Measurements from ENCODE around the gene EPHA3.

The EPHA3 gene

DNA sequence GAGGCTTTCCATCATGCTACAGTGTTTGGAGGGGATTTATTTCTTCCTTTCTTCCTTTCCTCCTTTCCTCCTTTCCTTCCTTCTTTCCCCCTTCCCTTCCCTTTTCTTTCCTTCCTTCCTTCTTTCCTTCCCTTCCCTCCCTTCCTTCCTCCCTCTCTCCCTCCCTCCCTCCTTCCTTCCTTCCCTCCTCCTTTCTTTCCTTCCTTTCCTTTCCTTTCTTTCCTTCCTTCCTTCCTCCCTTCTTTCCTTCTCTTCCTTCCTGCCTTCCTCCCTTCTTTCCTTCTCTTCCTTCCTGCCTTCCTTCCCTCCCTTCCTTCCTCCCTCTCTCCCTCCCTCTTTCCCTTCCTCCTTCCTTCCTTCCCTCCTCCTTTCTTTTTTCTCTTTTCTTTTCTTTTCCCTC lies 127.2 kb downstream of the EPHA3 start:
- DNase-seq: no peak

DNA sequence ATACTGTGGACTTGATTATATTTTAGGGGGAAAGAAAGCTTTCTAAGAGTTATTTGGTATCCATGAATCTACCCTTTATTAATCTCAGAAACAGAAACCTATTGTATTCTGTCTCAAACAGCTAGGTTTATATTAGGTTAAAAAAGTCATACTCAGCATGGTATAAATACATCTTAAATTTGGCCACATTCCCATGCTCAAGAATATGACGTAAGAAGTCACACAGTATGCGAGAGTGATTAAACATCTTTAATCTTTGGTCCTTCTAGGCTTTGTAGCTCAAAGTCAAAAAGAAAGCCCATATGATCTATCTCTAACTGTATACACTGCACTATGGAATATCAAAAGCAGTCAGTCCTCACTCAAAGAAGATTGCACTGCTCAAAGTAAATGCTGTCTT lies 131.4 kb downstream of the EPHA3 start:
- DNase-seq: no peak

DNA sequence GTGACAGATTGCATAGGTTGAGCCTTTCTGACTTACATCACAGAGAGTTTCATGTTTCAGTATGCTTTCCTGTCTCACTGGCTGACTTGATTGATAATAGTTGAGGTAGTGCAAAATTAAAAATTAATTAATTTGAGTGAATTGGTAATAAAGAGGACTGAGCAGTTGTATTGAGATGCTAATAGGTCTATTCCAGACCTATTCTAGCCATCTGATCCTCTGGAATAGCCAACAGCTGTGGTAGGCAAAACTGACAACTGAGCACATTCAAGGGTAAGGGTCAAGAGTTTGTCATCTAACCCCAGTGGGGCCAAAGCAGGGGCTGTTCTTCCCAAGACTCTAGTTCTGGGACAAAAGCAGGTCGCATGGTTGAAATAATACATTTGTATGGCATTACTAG lies 132.4 kb downstream of the EPHA3 start:
- no peak for DNase-seq

DNA sequence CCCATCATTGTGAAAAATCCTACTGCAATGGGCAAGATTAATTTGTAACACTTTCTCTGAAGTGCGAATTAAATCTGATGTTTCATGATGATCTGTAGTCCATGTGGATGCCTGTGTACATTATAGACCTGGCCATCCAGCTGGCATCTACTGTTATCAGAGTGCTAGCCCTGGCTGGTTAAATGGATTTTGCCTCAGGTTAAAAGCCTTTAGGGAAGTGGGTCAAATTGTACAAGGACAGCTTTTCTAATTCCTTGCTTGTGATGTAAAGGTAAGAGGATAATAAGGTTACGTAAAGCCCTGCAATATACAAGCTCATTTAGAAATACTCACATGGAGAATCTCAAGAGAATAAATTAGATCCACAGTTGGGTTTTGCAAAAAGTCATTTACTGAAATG lies 138.2 kb downstream of the EPHA3 start:
- DNase-seq: no peak

DNA sequence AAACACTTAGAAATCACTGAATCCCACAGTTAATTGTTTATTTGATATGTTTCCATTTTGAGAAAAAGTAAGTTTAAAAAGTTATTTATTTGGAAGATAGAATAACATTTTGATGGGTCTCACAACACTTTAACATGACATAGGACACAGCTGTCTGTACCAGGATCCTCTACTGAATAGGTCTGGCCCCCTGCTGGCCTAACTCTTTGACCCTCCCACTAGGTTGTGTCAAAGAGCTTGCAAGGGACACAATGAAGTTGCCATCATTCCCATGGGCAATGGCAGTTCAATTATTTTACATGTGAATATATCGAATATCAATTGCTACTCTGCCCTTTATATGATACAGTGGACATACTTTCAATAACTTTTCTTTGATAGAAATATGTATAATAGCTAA lies 138.9 kb downstream of the EPHA3 start:
- no peak for DNase-seq

DNA sequence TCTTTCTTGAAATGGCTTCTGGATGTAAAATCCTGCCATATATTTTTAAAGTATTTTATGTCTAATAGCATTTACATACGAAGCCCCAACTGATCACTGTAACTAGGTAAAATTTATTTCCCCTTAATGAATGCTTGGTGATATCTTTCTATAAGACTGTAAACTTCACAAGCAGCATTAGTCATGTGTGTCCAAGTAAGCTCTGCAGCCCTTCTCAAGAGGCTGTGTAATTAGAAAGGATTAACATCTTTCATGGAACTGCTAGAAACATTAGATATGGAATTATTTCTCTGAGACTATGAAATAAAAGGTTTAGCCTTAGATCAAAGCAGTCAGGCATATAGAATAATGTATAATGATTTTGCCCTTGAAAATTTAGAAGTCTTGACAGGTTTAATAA lies 143.3 kb downstream of the EPHA3 start:
- DNase-seq: no peak

DNA sequence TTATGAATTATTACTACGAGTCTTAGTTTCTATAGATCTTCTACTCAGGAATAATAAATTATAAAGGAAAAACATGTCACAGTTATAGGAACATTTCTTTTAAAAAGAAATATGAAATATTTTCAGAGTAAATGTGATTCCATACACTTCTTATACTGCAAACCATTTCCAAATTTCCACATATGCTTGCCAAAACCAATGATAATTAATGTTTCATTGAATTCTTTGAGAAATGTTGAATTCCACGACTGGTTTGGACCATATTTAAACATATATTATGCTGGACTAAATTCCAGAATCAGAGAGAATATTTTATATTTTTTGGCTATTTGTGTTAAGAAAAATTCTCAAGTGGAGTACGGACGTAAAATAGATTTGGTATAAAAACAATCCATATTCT lies 144.6 kb downstream of the EPHA3 start:
- DNase-seq: no peak

DNA sequence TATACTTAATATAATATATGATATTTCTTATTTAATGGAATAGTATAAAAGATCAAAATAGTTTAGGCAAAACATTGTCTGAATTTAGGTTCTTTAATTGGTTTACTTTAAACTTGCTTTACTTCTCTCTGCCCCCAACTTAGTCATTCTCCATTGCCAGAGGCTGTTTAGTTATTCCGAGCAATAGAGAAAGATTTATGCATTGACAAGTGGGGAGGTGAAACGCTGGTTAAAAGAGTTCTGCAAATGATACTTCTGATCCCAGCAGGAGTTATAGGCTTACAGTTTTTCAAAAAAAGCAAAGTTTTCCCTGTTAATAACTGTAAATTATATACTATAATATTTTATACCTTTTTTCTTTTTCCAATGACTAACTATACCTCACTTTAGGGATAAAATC lies 145.4 kb downstream of the EPHA3 start:
- DNase-seq: no peak

DNA sequence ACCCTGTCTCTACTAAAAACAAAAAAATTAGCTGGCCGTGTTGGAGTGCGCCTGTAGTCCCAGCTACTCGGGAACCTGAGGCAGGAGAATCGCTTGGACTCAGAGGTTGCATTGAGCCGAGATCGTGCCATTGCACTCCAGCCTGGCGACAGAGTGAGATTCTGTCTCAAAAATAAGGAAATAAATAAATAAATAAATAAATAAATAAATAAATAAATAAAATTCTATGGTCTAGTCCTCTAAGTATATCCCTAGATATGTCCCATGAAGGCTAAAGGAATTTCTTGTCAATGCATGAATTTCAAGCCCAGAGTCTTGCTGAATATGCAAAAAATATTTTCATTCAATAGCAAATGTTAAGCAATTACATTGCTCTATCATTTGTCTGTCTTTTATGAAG lies 149.0 kb downstream of the EPHA3 start:
- no peak for DNase-seq

DNA sequence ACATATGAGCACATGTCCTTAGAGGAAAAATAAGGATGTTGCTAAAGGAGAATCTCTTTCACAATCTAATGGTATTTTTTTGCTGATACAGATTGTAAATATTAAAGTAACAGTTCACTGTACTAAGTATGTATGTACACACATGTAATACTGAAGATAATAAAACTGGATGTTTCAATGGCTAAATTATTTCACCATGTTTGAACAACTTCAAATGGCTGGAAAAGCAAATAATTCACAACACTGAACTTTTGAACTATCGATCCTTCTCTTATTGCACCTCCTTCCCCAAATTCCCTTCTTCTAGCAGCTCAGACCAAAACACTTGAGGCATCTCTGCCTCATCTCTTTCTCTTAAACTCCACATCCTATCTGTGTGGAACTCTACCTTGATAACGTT lies 149.5 kb downstream of the EPHA3 start:
- DNase-seq: no peak

DNA sequence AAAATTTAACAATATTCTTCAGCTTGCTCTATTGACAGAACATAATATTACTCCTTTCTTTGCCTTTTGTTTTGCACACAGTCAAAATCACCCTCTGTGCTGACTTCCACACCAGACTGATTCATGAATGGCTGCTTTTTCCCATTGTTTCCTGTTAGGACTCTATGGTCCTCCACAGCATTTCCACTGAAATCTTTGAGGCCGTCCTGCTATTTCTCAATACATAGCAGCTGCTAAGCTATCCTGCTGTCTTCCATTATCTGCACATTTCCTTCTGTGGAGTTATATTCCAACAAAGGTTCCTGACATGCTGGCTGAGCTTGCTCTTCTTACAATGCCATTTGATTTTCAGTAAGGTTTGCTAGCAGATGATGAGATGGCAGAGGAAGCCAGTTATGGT lies 153.3 kb downstream of the EPHA3 start:
- DNase-seq: no peak

DNA sequence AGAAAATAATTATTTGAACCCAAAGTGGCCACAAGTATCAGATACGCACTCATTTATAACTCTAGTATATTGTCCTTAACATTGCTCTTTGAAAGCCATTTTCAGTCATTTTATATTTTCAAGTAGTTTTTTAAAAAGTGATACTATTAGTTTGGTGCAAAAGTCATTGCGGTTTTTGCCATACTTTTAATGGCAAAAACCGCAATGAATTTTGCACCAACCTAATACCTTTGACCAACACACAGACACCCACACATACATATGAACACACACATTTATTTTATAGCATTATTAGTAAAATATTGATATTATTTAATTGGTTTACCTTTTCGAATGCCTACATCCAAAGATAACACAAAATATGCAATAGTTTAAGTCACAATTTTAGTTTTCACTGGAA lies 154.3 kb downstream of the EPHA3 start:
- DNase-seq: no peak

DNA sequence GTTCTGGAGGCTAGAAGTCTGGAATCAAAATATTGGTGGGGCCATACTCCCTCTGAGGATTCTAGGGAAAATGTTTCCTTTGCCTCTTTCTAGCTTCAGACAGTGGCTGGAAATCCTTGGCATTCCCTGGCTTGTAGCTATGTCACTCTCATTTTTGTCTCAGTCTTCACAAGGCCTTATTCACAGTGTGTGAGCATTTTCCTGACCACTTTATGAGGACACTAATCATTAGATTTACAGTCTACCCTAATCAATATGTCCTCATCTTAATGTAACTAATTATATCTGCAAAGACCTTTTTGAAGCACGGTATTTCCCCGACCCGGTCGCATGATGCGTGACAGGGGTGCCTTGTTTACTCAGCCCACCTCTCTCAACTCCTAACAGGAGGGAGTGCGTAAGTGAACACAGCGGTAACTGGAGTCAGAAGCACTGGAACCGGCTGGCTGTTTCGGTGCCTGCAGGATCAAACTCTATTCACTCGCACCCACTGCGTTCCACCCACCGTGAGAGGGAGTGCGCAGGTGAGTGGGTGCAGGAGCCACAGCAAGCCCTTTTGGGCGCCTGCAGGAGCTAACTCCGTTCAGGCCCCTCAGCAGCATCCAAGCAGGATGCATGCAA lies 155.0 kb downstream of the EPHA3 start:
- DNase-seq: no peak

DNA sequence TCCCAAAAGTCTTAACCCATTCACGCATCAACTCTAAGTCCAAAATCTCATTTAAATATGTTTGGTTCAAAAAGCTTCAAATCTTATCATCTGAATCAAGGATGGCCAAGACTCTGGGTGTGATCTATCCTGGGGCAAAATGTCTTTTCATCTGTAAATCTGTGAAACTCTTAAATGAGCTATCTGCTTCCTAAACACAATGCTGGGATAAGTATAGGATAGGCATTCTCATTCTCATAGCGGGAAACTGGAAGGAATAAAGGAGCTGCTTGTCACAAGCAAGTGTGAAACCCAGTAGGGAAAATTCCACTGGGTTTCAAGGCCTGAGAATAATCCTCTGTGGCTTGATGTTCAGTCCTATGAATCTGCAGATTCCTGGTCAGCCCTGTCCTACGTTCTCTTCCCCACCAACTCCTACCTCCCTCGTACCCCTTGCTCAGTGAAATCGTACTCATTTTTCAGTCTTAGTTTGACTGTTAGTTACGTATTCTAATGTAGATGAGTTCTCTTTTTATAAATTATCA lies 156.7 kb downstream of the EPHA3 start:
- no peak for DNase-seq

DNA sequence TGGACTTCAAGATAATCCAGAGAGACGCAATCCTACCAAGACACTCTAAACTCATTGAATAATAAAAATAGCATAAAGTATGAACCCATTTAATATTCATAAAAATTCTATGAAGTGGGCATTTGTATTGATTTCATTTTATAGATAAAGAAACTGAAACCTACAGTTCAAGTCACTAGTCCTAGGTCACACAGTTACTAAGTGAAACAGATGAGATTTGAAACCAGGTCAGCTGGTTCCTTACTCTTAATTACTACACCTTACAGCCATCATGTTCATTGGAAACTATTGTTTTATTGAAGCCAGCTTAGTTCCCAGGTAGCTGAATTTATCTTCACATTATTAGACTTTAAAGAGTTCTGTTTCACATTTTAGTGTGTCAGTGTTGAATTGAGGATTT lies 158.7 kb downstream of the EPHA3 start:
- DNase-seq: no peak

DNA sequence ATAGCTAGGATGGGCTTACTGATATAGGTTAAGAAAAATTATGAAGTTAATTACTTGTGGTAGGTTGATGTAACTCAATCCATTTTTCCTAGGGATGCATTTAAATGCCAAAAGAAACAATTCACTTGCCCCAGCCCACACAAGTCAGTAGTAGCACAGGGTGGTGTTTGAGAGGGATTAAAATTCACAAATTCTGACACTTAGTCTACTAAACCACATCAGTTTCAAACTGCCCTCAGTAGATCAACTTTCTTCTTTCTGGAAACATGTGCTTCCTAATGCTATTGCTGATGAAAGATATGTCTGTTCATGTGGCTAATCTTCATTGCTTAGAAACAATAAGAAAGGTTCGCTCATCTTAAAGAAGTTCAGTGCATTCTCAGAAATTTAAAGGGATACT lies 160.6 kb downstream of the EPHA3 start:
- DNase-seq: no peak

DNA sequence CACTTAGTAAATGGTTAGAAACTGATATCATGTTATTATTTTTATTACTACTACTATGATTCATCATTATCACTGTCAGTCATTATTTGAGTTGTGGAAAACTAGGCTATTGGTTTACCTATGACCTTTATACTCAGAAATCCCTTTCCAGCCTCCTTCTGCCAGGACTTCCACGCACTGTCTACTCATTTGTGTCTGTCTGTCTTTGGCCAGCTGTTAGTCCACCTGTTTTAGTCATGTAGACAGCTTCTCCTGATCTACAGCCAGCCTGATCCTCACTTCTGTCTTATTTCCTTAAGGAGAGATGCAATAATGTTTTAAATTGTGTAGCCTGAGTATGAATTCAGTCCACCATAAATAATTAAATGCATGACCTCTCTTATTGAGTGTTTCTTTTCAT lies 162.8 kb downstream of the EPHA3 start:
- DNase-seq: no peak

DNA sequence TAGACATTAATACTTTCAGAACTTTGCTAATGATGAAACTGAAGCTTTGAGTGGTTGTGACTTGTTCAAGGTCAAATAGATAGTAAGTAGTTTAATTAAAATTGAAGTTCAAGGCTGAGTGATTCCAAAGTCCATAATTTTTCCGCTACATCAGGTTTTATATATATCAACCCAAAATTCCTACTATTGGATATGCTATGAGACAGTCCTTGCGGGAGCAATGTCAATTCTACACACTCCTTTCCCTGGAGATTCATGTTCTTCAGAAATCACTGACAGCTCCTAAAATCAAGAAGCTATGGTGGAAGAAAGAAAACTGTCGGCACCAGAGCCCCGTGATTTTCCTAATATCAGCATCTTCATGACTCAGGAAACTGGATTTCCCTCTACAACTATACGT lies 167.6 kb downstream of the EPHA3 start:
- DNase-seq: no peak

DNA sequence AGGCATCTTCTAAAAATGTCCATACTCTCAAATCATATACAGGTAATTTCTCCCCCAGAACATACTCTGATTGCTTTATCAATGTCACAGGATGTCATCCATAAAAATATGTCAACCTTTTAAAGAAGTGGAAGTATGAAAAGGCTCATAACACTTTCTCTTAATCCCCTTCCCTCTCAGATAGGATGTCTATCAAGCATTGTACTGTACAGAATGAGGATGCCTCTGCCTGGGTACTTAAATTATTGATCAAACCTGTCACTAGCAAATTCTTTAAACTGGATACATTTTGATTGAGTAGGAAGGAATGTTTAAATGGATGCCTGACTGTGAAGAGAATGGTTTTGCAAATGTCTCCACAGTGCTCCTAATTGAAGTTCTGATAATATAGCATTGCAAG lies 168.7 kb downstream of the EPHA3 start:
- no peak for DNase-seq

DNA sequence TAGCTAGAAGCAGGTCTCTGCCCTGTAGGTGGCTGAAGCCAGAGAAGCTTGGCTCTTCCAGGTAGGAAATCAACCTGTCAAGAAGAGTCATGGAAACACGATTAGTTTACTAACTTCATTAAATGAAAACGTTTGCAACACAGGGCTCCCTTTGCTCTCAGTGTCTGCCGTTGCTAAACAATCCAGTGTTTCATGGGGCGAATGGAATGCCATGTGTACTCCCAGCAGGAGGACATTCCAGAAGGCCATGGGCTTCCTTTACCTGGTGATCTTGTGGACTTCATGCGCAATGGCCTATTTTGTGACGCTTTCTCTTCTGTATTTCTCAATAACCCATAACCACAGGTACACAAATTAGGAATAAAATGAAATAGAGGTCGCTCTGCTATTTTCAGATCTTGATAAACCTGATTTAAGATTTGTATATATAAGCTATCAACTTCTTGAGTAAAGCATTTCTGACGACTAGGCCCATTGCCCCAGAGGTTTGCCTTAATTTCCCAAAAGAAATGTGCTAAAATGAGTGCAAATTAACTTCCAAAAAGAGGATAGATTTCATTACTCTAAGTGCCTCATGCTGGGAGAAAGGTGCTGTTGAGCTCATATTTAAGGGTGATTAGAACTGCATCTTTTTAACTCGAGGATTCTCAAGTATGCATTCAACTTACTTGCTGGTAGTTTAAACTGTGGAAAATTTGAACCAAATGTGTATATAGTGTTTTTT lies 171.0 kb downstream of the EPHA3 start:
- DNase-seq: no peak

DNA sequence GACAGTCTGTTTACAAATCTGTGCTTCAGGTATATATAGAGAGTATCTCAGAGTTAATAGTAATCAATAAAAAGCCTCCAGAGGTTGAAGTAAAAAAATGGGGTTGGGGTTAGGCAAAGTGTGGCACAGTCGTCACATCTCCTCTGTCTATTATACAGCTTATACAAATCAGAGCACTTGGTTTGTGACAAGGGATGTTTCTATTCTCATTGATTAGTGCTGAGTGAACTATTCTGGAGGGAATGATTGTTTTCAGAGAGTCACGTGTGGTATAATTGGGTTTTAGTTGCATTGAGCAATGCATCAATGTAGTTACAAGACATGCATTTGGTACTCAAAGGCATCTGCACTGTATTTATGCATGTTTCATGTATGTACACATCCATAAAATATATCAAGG lies 172.9 kb downstream of the EPHA3 start:
- no peak for DNase-seq

DNA sequence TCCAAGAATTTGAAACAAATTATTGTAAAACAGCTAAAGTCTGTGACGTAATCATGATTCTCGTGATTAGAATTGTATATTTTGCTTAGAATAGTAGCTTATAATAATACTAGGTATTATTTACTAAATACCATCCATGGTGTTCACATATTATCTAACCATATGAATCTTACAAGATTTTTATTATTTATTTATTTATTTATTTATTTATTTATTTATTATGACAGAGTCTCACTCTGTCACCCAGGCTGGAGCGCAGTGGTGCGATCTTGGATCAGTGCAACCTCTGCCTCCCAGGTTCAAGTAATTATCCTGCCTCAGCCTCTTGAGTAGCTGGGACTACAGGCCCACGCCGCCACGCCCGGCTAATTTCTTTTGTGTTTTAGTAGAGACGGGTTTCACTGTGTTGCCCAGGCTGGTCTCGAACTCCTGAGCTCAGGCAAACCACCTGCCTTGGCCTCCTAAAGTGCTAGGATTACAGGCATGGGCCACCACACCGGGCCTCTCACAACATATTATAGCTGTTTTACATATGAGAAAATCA lies 173.5 kb downstream of the EPHA3 start:
- DNase-seq: no peak

DNA sequence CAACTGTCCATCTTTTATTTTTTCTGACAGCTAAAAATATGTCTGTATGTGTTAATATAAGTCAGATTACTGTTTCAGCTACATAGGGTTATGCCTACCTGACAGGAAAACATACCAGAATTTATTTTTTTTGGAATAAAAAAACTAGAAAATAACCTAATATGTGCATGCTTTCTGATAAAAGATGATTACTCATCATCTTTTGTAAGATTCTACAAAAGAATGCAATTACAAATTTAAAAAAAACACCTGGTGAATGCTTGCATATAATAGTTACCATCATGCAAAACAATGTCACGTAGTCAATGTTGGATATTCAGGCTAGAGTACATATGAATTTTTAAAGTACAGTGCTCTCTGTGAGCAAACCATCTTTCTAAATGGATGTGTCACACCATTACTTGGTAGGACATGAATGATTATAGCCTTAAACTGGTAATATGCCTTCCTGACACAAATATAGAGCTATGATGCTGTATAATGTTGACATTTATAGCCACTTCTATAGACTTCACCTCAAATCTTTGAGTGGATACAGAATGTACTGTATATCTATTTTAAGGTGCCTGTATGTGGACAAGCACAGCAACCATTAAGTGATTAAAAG lies 180.6 kb downstream of the EPHA3 start:
- DNase-seq: no peak

DNA sequence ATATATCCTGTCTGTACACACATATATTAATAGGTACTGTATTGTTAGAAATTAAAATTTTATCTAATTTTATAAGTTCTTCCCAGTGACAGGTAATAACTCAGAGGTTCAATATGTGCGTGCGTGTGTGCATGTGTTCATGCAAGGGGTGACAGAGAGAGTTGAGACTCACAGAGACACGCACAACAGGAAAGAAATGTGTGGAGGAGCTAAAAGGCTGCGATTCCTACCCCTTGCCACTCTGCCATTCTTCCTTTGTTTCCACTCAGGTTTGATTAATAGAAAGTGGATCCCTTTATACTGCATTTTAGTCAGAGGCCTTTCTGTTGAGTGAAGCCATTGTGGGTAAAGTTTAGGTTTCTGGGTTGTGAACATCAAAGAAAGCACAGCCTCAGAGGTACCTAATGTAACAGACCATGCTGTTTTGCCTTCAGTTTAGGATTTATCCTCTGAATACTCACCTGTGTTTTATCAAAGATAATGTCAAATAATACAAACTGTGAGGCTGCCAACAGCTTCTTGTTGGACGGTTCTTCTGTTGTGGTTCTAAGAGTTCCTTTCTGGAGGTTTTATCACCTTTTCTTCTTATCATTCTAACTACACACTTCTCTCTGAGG lies 182.3 kb downstream of the EPHA3 start:
- DNase-seq: no peak
